CD4-positive, alpha-beta T cell treated with Interleukin-21 for 1 hour (primary cell): Measurements from ENCODE around the gene ETS1.

Experiments
- DNase-seq: peaks from one replicate; pipeline ENCODE4 v3.0.0-alpha.2; 2020

Gene ETS1

DNA sequence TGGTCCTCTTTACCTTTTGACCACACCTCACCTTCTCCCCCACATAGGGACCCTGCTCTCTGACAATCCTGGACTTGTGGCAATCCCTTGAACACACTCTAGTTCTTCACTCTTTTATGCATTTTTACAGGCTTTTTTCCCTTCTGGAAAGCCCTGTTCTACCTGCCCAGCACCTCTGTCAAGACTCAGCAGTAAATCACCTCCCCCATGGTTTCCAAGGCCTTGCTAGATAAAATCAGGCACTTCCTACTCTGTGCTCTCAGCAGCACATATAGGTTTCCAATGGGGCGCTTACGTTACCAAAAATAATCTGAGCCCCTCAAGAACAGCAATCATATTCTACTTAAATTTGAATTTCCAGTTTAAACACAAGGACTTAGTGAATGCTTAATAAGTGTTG lies 53.9 kb downstream of the ETS1 start:
- DNase-seq, result no peak

DNA sequence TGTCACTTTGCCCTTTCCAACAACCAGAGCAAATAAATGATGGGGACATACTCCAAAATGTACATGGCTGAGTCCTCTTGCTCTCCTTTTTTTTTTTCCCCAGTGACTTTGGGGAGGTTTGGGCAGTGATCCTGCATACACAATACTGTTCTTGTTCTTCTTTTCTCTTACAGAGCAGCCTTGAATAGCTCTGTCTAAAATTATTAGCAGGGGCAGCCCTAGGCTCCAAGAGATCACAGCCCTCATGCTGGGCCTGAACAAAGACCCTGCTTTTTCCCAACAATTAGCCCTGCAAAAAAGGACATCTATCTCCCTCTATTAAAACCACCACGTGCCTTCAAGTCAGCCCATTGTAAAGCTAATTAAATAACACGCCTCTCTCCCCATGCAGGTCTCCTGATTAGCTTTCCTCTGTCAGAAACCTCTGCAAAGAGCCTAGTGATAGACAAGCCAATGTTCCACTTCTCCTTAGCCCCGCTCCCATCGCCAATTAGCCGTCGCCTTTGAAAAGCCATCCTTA lies 54.7 kb downstream of the ETS1 start:
- DNase-seq, result no peak

DNA sequence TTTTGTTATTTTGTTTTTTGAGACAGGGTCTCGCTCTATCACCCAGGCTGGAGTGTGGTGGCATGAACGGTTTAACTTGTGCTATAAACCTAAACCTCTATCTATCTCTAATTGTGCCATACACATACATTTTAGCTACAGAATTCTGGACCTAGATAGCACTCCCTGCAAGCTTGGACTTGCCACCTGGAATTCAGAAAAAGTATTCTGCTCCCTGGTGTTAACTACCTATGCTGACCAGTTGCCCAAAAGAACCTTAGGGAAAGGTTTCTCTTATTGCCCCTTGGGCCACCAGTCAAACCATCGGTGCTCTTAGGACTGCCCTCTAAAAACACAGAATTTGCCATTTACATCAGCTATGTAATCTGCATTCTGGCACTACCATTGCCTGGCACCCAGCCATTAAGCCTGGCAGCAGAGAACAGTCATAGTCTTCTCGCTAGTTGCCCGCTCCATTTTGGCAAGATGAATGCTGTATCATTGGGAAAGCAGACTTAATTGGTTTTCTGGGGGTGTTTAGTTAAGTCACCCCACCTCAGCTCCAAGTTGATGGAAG lies 55.3 kb downstream of the ETS1 start:
- no peak for DNase-seq

DNA sequence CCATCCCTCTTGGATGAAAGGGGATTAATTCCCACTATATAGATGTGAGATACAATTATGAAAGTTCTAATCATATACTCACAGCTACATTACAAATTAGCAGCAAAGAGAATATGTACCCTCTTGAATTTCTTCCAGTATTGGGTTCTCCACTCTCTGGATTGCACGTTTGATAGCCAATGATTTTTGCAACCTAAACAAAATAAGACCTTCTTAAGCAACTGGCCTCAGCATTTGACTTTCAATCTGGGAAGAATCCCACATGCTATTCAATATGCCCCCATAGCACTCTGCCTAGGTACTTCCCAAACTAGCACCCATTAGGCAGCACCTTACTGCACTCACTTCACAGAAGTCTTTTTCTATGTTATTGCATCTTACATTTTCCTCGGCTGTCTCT lies 55.8 kb downstream of the ETS1 start:
- no peak for DNase-seq

DNA sequence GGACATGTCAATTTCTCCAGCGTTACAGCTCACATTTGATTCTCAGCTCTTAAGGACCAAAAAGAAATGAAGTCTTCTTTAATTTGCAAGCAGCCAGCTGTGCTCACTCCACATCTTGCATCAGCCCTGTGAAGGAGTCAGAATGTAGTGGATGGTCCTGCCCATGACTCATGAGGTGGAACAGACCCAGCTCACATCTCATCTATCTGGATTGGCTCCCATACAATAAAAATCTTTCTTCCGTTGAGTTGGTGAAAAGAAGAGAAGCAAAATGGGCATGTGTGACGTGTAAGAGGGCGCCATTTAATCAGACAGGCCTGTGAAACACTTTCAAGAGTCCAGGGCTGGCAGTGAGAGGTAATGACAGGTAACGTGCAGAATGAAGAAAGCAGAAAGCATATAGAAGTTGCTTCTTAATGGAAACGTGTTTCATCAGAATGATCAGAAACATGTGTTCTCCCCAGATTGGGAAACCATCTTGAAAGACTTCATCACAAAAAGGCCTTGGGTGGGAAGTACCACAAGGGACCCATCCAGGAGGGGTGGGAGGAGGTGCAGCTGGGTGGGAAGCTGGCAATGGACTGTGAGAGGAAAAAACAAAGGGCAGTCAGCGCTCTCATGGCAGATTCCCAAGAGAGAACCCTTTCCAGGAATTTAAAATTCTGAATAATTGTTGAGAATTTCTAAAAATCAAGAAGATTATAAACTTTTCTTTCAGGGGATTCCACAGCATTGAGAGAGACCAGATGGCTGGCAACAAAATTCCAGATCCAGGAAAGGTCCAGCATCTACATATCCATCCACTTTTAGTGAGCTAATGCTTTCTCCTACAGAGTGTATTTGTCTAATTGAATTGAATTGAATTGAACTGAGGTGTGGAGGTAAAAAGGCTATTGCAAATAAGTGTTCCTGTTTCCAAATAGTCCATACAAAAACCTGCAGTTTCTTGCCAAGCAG lies 57.0 kb downstream of the ETS1 start:
- no peak for DNase-seq

DNA sequence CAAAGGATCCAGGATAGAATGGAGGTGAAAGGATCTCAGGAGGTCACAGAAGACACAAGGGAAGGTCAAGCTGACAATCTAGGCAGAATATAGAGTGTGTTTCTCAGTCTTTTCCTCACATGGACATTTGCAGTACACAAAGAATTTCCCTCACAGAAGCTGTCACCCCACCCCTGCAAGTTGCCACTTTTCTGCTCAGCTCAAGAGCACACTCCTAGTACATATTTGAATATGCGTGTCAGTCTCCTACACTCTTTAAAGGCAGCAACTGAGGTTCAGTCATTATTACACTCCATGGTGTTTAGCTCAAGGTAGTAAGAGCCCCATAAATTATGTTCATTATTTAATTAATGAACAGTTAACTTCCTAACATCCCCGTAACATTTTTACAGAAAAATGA lies 59.1 kb downstream of the ETS1 start:
- no peak for DNase-seq

DNA sequence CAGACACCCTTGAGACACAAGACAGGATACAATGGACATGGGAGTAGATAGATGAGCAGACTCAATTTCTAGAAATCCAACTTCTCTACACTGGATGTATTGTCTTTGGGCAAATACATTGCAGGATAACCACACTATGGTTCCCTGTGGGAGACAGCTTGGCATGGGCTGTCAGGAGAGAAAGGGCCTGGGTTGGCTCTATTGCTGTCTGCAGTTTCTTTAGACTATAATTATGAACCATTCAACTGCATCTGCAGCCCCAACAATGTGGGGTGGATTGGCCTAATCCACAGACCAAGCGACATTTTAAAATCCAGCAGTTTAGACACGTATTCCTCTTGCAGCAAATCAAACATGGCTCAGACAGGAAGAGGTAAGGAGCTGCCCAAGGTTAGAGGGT lies 60.3 kb downstream of the ETS1 start:
- DNase-seq, result no peak

DNA sequence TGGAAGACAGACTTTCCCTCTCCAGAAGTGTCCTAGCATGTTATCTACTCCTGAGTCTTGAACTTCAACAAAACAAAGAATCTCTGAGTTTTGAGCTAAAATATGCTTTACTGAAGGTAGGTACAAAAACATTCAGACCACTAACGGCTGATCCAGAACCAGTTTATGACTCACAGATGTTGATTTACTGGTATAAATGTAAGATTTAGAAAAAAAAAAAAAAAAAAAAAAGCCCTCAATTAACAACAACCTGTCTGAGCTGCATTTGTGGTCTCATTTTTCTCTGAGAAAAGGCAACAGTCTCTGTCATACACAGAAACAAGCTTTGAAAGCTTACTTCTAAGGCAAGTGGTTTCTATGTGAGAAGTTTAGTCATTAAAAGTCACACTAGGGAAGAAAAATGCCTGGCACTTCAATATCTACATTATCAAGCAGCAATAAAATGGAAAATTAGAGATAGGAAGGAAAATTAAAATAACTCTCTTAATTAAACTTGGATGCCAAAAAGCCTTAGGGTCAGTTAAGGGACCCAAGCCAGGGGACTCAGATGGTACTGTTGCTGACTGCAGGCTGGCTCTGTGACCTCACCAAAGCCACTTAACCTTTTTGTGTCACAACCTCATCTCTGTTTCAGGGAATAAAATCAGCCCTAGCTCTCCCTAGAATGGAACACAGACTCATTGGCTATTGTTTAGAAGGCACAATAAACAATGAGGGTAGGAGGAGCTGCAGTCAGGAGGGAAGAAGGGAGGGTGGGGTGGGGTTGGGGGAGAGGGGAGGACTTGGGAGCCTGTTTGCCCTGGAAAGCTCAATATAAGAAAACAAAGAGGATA lies 61.7 kb downstream of the ETS1 start:
- DNase-seq, result peak; percentile 86

DNA sequence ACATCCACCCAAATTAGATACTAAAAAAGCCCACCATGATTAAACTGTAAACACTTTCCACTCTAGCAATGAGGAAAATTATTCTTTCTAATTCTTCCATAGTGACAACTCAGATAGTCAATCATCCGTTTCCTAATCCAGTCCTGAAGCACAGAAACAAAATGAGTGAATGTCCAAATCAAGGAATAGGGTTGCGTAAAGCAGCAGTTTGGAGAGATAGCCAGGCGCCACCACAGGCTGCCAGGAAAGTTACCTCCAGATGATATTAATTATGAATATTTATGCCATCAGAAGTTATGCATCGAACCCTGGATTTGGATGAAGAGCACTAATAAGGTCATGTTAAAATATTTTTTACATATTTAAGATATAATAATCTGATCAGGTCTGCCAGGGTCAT lies 63.2 kb downstream of the ETS1 start:
- no peak for DNase-seq

DNA sequence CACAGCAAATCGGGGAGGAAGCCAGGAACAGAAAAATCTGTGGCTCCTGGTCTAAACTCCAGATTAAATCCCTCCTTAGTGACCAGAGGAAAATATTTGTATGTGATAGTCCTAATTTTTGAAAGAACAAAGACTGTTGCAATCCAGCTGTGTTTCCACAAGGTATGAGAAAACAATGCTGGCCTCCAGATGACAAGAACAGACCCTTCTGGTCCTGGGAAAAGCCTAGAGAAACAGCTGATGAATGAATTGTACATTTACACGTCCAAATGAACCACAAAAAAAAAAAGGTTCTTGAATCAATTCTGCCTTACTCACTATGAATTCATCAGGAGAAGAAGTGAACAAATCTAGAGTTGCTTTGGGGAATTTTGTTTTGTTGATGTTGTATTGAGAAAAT lies 63.7 kb downstream of the ETS1 start:
- no peak for DNase-seq

DNA sequence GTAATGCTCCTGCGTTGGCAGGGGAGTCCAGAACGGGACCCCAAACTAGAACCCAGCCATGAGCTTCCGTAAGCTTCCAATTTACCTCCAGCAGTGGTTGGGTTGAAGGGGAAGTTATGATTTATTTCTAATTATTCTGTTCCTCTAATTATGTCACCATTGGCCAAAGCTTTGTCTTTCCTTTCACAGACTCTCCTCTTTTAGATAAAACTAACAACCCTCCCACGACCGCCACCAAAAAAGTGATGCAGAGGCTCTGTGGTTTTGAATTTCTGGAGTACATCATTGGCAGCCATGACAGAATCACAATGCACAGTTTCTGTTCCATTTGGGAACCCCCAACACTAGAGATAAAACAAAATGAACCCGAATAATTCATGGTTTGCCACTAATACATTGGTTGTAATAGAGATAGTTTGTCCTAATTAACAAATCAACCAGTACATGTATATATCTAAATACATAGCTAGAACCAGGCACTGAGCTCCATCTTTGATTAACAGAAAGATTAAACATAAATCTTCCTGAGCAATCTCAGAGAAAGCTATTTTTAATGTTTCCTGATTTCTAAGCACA lies 64.3 kb downstream of the ETS1 start:
- DNase-seq, result peak; percentile 78

DNA sequence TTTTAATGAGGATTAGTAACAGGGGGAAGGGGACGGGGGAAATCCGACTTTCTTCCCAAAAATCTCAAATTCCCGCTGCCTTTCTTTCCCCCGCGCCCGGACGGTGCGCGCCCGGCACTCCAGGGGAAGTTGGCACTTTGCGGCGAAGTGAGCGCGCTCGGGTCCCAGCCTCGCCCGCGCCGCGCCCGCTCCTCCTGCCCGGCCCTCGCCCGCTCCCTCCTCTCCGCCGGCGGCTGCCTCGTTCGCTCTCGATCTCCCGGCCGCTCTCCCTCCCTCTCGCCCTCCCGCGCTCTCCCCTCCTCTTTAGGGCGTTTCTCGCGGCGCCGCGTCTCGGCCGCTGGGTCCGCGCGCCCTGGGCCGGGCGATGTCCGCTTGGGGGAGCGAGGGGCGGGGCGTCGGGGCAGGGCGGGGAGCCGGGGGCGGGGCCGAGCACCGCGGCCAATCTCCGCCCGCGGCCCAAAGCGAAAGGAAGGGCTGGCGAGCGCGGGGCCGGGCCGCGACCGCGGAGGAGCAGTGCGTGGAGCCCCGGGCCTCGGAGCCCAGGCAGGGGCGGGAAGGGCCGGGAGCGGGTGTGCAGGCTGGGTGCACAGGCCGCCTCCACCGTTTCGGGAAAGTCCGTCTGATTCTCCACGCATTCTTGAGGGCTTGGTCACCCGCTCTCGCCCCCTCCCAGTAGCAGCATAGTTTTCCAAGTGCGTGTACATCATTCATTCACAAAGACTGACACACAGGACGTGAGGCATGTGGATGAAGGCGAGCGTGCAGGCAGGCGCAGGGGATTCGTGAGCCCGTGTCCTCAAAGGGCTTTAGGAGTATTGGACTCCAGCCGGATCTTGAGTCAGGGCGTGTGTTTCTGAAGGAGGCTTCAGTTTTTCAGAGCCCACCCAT lies 65.1 kb downstream of the ETS1 start:
- peak; percentile 92 for DNase-seq

DNA sequence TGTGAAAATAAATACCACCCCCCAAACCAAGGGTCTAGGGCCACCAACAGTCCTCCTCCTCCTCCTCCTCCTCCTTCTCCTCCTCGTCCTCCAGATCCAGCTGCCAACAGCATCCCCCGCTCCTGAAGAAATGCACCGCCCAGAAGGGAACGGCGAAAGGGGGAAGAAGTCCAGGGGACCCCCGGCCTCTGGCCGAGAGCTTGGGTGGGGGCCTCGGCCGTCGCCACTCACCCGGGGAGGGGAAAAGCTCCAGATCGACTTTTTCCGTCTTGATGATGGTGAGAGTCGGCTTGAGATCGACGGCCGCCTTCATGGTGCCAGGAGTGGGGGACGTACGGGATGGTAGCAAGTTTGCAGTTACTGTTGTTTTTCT lies 65.7 kb downstream of the ETS1 start:
- no peak for DNase-seq

DNA sequence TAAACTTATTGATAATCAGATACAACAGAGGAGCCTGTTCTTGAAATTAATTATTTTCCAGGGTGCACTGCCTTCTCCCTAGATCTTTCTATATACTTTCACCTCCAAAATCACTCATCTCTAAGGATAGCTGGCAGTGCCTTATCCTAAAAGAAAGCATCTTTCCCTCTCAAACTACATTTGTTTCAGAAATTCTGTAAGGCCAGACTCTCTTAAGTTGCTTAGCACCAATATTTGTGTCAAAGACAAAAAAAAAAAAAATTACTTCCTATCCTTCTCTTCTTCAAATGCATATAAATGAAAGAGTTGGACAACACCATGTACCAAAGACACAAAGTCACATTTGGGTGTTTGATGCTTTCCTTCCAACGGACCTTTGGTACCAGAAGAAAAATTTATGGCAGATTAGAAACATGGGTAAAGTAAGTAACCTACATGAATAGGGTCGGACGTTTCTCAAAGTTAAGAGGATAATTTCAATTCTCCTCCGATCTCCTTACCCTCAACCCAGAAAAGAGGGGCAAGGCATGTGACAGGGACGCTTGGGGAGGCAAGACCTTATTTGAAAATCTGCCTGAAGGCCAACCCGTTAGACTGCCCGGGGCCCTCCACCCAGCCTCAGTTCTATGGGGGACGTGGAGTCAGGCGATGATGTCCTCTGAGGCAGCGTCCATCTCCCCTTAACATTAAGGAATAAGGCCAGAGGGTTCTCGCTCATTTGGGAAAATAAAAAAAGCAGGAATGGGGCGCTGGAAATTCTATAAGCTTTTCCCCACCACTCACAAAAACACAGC lies 66.3 kb downstream of the ETS1 start:
- no peak for DNase-seq

DNA sequence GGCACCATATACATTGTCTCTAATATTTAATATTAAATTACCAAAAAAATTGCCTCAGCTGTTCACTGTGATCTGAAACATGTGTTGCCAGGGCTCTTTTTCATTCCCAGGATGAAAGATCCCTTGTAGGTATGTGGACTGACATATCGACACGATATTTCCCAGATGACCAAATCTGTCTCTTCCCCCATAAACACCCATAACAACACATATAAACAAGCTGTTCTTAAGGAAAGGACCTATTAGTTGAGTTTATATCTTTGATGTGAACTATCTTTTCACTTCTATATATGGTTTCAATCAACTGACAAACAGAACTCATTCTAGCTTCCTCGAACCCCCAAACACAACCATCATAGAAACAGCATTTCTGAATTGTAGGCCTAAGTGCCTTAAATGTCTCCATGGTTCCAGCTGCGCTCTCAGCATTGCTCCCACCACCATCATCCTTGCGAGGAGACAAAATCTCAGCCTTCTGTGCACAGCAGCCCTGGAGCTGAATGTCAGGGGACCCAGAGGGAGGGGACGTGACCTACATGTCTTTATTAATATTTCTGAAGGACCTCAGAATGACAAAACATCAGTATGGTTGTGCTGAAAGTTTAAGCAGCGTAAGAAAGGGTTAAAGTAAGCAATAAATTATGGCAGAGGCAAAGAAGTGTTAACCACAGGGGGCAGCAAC lies 67.0 kb downstream of the ETS1 start:
- peak; percentile 67 for DNase-seq

DNA sequence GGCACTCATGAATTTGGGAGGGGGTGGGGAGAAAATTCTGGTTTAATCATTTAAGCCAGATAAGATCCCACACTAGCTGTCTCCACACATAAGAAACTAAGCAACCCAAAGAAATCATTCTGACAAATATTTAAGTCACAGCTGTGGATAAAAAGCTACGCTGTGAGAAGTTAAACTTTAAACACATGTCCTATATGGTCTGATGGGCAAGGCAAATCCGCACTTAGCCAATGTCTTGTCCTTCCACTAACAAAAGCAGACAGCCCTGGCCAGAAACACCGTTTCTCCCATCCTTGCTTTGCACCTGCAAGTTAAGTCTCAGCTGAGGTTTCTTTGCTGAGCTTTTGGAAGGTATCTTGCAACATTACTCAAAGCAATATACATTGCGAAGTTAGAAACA lies 68.0 kb downstream of the ETS1 start:
- no peak for DNase-seq

DNA sequence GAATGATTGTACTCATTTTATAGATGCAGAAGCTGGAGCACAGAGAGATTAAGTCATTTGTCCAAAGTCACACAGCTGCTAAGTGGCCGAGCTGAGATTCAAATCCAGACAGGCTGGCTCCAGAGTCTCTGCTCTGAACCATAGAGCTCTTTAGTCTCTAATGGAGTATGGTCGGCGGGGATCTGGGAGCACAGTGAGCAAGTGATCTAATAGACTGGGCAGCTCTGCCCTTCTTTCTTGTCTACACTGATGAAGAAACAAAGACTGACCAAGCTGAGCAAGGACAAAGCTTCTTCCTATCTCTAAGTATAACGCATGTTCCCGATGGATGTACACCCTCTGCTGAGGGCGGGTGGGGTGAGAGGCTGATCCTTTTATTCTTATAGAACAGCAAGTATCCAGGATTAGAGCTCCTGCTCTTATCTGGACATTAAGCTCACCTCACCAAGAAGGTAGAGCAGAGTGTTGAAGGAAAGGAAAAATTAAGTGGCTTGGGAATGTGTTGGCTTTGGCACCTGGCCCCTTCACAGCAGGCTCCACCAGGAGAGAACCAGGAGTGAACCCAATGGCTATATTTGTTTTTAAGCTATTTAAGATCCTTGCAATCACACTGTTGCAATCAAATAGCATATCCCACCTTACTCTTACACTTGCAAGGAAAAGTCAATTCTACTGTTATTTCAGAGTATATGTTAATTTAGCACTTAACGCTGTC lies 68.7 kb downstream of the ETS1 start:
- DNase-seq, result no peak

DNA sequence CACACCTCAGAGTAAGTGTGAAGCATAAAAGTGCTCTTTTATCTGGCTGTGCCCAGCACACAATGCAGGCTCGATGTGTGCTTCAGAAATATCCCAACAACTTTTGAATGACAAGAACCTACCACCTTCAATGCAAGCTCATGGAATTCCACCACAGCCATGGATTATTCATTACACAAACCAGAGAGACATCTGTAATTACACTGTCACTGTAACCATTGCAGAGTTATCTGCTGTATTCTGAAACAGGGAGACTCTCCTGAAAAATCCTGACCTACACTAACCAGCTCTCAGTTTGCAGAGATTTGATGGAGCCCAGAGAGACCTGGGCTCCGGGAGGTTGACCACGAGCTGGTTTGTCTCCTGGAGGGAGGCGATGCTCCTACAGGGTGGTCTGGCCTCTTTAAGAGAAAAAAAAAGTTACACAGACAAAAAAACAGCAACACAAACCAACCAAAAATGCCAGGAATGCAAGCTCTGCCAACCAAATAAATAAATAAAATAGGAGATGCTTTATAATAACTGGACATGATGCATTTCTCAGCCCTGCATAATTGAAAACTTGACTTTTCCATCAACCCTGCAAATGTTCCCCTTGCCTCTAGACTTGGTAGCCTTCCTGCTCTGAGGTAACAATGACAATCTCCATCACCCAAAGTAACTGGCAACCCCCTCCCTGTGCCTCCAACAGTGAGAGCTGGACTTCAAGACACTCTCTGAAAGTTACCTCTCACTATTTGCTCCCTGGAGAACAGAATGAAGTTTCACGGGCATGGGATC lies 69.7 kb downstream of the ETS1 start:
- no peak for DNase-seq

DNA sequence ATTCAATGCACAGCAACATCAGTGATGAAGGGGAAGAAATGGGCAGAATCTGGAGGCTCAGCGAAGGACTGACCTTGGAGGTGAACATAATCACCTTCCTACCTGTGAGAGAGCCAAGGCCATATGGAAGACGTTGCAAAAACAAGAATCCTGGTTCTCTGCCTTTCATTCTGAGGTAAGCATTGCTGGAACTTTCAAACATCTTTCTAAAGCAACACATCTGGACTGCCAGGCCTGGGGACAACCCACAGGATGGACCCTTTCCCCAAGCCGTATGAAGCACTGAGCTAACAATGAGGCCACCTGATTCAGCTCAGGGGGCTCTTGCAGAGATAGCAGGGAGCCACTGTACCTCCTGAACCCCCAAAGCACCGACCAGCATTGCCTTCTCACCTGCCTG lies 70.5 kb downstream of the ETS1 start:
- DNase-seq, result no peak
